ENCODE results near the gene RCL1.
A peak's percentile ranks its signal among the peaks of the same experiment; 100 is the strongest.
"Not testable (repeated sequence)": the region's sequence is repeated elsewhere in the genome, so short reads cannot be mapped to it uniquely, and the experiment has no call there.

Gene RCL1

GRCh38 chr9:4748612-4749011 lies 44.1 kb upstream of the RCL1 start:
- H3K4me1 ChIP-seq (ENCODE audit: insufficient read depth, low read length, severe bottlenecking) = no peaks in the 10 kb centered on the region
- H3K27ac ChIP-seq (ENCODE audit: low read depth, low read length, poor library complexity, severe bottlenecking) = no peak overlapping the region
- H3K27me3 ChIP-seq (ENCODE audit: insufficient read depth, low read length) = peaks cover 7% of the 10 kb centered on the region; the same call in 1 of the 2 replicates
- H2AFZ ChIP-seq (ENCODE audit: low read length) = no peak overlapping the region
- H3K4me3 ChIP-seq (ENCODE audit: low read depth, low read length, poor library complexity, severe bottlenecking) = no peak overlapping the region
- H4K20me1 ChIP-seq (ENCODE audit: insufficient read depth, low read length) = no peaks in the 10 kb centered on the region
- no peak overlapping the region for H3K4me2 ChIP-seq (ENCODE audit: low read length)
- no peaks in the 10 kb centered on the region; the same call in 1 of the 2 replicates for H3K36me3 ChIP-seq (ENCODE audit: insufficient read depth, low read length)
- H3K79me2 ChIP-seq (ENCODE audit: insufficient read depth, low read length) = no peaks in the 10 kb centered on the region
- H3F3A ChIP-seq (ENCODE audit: insufficient read depth, low read length) = no peaks in the 10 kb centered on the region
- no peaks in the 10 kb centered on the region for H3K9me3 ChIP-seq (ENCODE audit: low read length)
- no peaks in the 10 kb centered on the region for H3K9me2 ChIP-seq (ENCODE audit: low read depth, low read length)
- no peak overlapping the region for H3K9ac ChIP-seq (ENCODE audit: low read length)
- TF ChIP-seq EZH2 (IDR thresholded peaks at IDR 0.05; ENCODE audit: borderline replicate concordance, low read length) (no peak), CTCF (IDR thresholded peaks at IDR 0.05; ENCODE audit: low read length) (no peak)

GRCh38 chr9:4750023-4750673 lies 42.6 kb upstream of the RCL1 start:
- Histone ChIP-seq H2AFZ (ENCODE audit: low read length) (no peak overlapping the region), H3K9me3 (ENCODE audit: low read length) (no peaks in the 10 kb centered on the region)

GRCh38 chr9:4754530-4754929 lies 38.2 kb upstream of the RCL1 start:
- not testable (repeated sequence) for H3K9me3 ChIP-seq (ENCODE audit: low read length); H3K4me1 ChIP-seq (ENCODE audit: insufficient read depth, low read length, severe bottlenecking); H3K27me3 ChIP-seq (ENCODE audit: insufficient read depth, low read length); H3K36me3 ChIP-seq (ENCODE audit: insufficient read depth, low read length); H3K27ac ChIP-seq (ENCODE audit: low read depth, low read length, poor library complexity, severe bottlenecking); H3K4me2 ChIP-seq (ENCODE audit: low read length); H3K9ac ChIP-seq (ENCODE audit: low read length); H3K9me2 ChIP-seq (ENCODE audit: low read depth, low read length); H3K79me2 ChIP-seq (ENCODE audit: insufficient read depth, low read length); H3K4me3 ChIP-seq (ENCODE audit: low read depth, low read length, poor library complexity, severe bottlenecking); H3F3A ChIP-seq (ENCODE audit: insufficient read depth, low read length); H4K20me1 ChIP-seq (ENCODE audit: insufficient read depth, low read length); H2AFZ ChIP-seq (ENCODE audit: low read length)

More at GRCh38 chr9:4750023-4750673, 42.6 kb upstream of the RCL1 start:
- Histone ChIP-seq H3K4me2 (ENCODE audit: low read length) (no peak overlapping the region), H3K9ac (ENCODE audit: low read length) (no peak overlapping the region), H3K4me3 (ENCODE audit: low read depth, low read length, poor library complexity, severe bottlenecking) (no peak overlapping the region), H3K9me2 (ENCODE audit: low read depth, low read length) (no peaks in the 10 kb centered on the region), H3K79me2 (ENCODE audit: insufficient read depth, low read length) (no peaks in the 10 kb centered on the region), H3K27ac (ENCODE audit: low read depth, low read length, poor library complexity, severe bottlenecking) (no peak overlapping the region), H4K20me1 (ENCODE audit: insufficient read depth, low read length) (no peaks in the 10 kb centered on the region), H3F3A (ENCODE audit: insufficient read depth, low read length) (no peaks in the 10 kb centered on the region), H3K27me3 (ENCODE audit: insufficient read depth, low read length) (peaks cover 7% of the 10 kb centered on the region; the same call in 1 of the 2 replicates), H3K36me3 (ENCODE audit: insufficient read depth, low read length) (no peaks in the 10 kb centered on the region; the same call in 1 of the 2 replicates), H3K4me1 (ENCODE audit: insufficient read depth, low read length, severe bottlenecking) (no peaks in the 10 kb centered on the region)
- TF ChIP-seq CTCF (IDR thresholded peaks at IDR 0.05; ENCODE audit: low read length) (peak; percentile 70), EZH2 (IDR thresholded peaks at IDR 0.05; ENCODE audit: borderline replicate concordance, low read length) (no peak)
